Vagina (tissue), 2 donors: ENCODE measurements around the gene ERH. TPM values are rescaled to one million over a fixed set of nuclear protein-coding genes. Genes with fewer than 3 reads are reported as not detected.

Experiments
- DNase-seq, 2 donors: peaks; one replicate each; pipeline ENCODE4 v3.0.0-alpha.2; 2017; ENCODE audit errors: extremely low spot score in 2 of 2
- H3K27ac ChIP-seq: fragments of 200-600 bp; sonication (generic); one replicate; pipeline ENCODE4 v1.5.1; 2019
- H3K27me3 ChIP-seq: fragments of 200-600 bp; sonication (generic); one replicate; pipeline ENCODE4 v1.5.1; 2019
- H3K36me3 ChIP-seq, 2 donors: fragments of 200-600 bp; sonication (generic); one replicate each; pipeline ENCODE4 v1.5.1; 2017 to 2019
- H3K4me1 ChIP-seq: fragments of 200-600 bp; sonication (generic); one replicate; pipeline ENCODE4 v1.5.1; 2019
- H3K4me3 ChIP-seq, 2 donors: fragments of 200-600 bp; sonication (generic); 1 replicate in 1 of 2; 2 replicates in 1 of 2; pipeline ENCODE4 v1.5.1; 2016 to 2019
- H3K9me3 ChIP-seq: fragments of 200-600 bp; sonication (generic); one replicate; pipeline ENCODE4 v1.5.1; 2019
- POLR2A ChIP-seq, 2 donors: fragments of 450-650 bp; IDR thresholded peaks; one replicate each; pipeline ENCODE4 v1.6.1; 2017; ENCODE audit warnings: antibody characterized with exemption in 2 of 2, mild to moderate bottlenecking in 2 of 2, moderate library complexity in 2 of 2
- POLR2AphosphoS5 ChIP-seq, 2 donors: sonication (generic); formaldehyde crosslinking; IDR thresholded peaks; one replicate each; pipeline ENCODE4 v1.9.0; 2017; ENCODE audit warnings: antibody characterized with exemption in 2 of 2, mild to moderate bottlenecking in 2 of 2, low read depth in 1 of 2; ENCODE audit not compliant: insufficient read depth in 1 of 2
- intact Hi-C: fragments of 100-400 bp; cut with DNase I; formaldehyde crosslinking; loops from one replicate; pipeline ENCODE4 v1.15.1; 2023
- total RNA-seq: library from RNA; depleted of rRNA; stranded (reverse); fragments of >200 nt; gene quantifications from one replicate; pipeline ENCODE4 v1.2.3, GENCODE V29; 2016
- TF ChIP-seq, protein P1 (sequence below), 3 experiments: fragments of 450-650 bp in 2 of 3; fragments of 200-600 bp in 1 of 3; sonication (generic) in 1 of 3; IDR thresholded peaks; one replicate each; pipeline ENCODE4 v1.5.1; 2017 to 2019; ENCODE audit warnings: antibody characterized with exemption in 3 of 3, mild to moderate bottlenecking in 2 of 3, moderate library complexity in 2 of 3

Gene ERH
- total RNA-seq, 1 donor from 2014 or later, result 77.8 TPM

DNA sequence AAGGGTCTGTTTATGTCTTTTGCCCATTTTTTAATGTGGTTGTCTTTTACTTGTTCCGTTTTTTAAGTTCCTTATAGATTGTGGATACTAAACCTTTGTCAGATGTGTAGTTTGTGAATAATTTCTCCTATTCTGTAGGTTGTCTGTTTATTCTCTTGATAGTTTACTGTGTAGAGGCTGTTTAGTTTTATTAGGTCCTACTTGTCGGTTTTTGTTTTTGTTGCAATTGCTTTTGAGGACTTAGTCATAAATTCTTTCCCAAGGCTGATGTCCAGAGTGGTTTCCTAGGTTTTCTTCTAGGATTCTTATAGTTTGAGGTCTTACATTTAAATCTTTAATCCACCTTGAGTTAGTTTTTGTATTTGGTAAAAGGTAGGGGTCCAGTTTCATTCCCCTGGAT is 34.3 kb upstream of the ERH start:
- H3K27ac ChIP-seq, result no peak overlapping the region
- no peaks in the 10 kb centered on the region for H3K27me3 ChIP-seq
- H3K36me3 ChIP-seq, result no peaks in the 10 kb centered on the region
- no peak for TF ChIP-seq POLR2A (IDR thresholded peaks at IDR 0.05)
- no peak for TF ChIP-seq POLR2AphosphoS5 (IDR thresholded peaks at IDR 0.05; ENCODE audit: insufficient read depth in 1 of 2, low read depth in 1 of 2)
- TF ChIP-seq, protein P1, sequence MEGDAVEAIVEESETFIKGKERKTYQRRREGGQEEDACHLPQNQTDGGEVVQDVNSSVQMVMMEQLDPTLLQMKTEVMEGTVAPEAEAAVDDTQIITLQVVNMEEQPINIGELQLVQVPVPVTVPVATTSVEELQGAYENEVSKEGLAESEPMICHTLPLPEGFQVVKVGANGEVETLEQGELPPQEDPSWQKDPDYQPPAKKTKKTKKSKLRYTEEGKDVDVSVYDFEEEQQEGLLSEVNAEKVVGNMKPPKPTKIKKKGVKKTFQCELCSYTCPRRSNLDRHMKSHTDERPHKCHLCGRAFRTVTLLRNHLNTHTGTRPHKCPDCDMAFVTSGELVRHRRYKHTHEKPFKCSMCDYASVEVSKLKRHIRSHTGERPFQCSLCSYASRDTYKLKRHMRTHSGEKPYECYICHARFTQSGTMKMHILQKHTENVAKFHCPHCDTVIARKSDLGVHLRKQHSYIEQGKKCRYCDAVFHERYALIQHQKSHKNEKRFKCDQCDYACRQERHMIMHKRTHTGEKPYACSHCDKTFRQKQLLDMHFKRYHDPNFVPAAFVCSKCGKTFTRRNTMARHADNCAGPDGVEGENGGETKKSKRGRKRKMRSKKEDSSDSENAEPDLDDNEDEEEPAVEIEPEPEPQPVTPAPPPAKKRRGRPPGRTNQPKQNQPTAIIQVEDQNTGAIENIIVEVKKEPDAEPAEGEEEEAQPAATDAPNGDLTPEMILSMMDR (IDR thresholded peaks at IDR 0.05), result no peak
- no peak for DNase-seq
- intact Hi-C loops, result no loop called here
- no peak overlapping the region for H3K4me3 ChIP-seq
- H3K9me3 ChIP-seq, result no peaks in the 10 kb centered on the region
- no peaks in the 10 kb centered on the region for H3K4me1 ChIP-seq

- peaks cover 0 to 18% of the 10 kb centered on the region in 2 donors for H3K36me3 ChIP-seq
- H3K27ac ChIP-seq, result no peak overlapping the region
- no peaks in the 10 kb centered on the region for H3K9me3 ChIP-seq
- TF ChIP-seq, protein P1 (IDR thresholded peaks at IDR 0.05), result no peak
- TF ChIP-seq POLR2AphosphoS5 (IDR thresholded peaks at IDR 0.05; ENCODE audit: insufficient read depth in 1 of 2, low read depth in 1 of 2) (no peak), POLR2A (IDR thresholded peaks at IDR 0.05) (no peak)
- H3K27me3 ChIP-seq, result no peaks in the 10 kb centered on the region
- intact Hi-C loops, result no loop called here
- H3K4me1 ChIP-seq, result no peaks in the 10 kb centered on the region
- H3K4me3 ChIP-seq, result no peak overlapping the region
- DNase-seq, result no peak
Measured at GRCh38 chr14:69430306-69430939, 32.3 kb upstream of the ERH start.

- Histone ChIP-seq H3K27ac (no peak overlapping the region), H3K4me1 (no peaks in the 10 kb centered on the region), H3K36me3 (peaks cover 0 to 25% of the 10 kb centered on the region in 2 donors), H3K4me3 (no peak overlapping the region), H3K27me3 (no peaks in the 10 kb centered on the region), H3K9me3 (no peaks in the 10 kb centered on the region)
- TF ChIP-seq, protein P1 (IDR thresholded peaks at IDR 0.05), result no peak
- TF ChIP-seq POLR2AphosphoS5 (IDR thresholded peaks at IDR 0.05; ENCODE audit: insufficient read depth in 1 of 2, low read depth in 1 of 2), result no peak
- no peak for TF ChIP-seq POLR2A (IDR thresholded peaks at IDR 0.05)
- intact Hi-C loops, result no loop called here
- no peak for DNase-seq
Measured at GRCh38 chr14:69429643-69430042, 31.5 kb upstream of the ERH start.

DNA sequence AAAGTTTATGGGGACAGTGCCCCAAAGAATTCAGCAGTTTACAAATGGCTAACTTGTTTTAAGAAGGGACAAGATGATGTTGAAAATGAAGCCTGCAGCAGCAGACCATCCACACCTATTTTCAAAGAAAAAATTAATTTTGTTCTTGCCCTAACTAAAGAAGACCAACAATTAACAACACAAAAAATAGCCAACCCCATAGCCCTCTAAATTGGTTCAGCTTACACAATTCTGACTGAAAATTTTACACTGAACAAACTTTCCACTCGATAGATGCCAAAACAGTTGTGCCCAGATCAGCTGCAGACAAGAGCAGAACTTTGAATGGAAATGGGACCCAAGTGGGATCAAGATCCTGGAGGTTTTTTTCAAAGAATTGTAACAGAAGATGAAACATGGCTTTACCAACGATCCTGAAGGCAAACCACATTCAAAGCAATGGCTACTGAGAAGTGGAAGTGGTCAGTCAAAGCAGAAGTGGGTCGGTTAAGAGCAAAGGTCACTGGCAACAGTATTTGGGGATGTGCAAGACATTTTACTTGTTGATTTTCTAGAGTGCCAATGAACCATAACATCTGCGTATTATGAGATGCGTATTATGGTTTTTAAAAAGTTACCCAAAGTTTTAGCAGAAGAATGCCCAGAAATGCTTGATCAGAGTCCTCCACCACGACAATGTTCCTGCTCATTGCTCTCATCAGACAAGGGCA is 30.3 kb upstream of the ERH start:
- Histone ChIP-seq H3K4me3 (no peak overlapping the region), H3K27ac (no peak overlapping the region), H3K36me3 (peaks cover 0 to 32% of the 10 kb centered on the region in 2 donors), H3K4me1 (no peaks in the 10 kb centered on the region), H3K9me3 (no peaks in the 10 kb centered on the region), H3K27me3 (no peaks in the 10 kb centered on the region)
- intact Hi-C loops, result no loop called here
- TF ChIP-seq, protein P1 (IDR thresholded peaks at IDR 0.05), result no peak
- TF ChIP-seq POLR2AphosphoS5 (IDR thresholded peaks at IDR 0.05; ENCODE audit: insufficient read depth in 1 of 2, low read depth in 1 of 2) (no peak), POLR2A (IDR thresholded peaks at IDR 0.05) (no peak)
- no peak for DNase-seq

DNA sequence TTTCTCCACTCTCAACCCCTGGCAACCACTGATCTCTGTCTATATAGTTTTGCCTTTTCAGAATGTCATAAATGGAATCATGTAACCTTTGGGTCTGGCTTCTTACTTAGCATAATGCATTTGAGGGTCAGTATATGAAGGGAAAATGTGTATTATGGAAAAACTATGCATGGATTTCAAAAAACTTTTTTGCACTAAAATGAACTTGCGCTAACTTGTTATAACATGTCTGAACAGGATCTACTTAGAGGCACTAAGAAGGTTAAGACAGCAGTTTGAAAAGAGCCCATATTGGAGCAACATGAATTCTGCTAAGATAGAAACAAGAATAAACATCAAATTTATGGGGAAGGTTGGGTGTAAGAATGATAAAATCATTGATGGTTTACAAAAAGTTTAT is 29.5 kb upstream of the ERH start:
- Histone ChIP-seq H3K27ac (no peak overlapping the region), H3K27me3 (no peaks in the 10 kb centered on the region), H3K36me3 (peaks cover 0 to 32% of the 10 kb centered on the region in 2 donors), H3K4me3 (no peak overlapping the region), H3K4me1 (no peaks in the 10 kb centered on the region), H3K9me3 (no peaks in the 10 kb centered on the region)
- TF ChIP-seq POLR2AphosphoS5 (IDR thresholded peaks at IDR 0.05; ENCODE audit: insufficient read depth in 1 of 2, low read depth in 1 of 2) (no peak), POLR2A (IDR thresholded peaks at IDR 0.05) (no peak)
- TF ChIP-seq, protein P1 (IDR thresholded peaks at IDR 0.05), result no peak
- intact Hi-C loops, result no loop called here
- DNase-seq, result no peak
